ENCODE data around the gene SP110. TPM values are rescaled to one million over a fixed set of nuclear protein-coding genes. Genes with fewer than 3 reads are reported as not detected.
A peak's percentile ranks its signal among the peaks of the same experiment; 100 is the strongest.

Gene SP110
- total and polyA plus RNA-seq, 4 experiments from 2014 or later = 49.8 to 123 (median 103) TPM

GRCh38 chr2:230131366-230131765 lies 88.4 kb downstream of the SP110 start:
- H3K36me3 Mint-ChIP-seq = no peaks in the 10 kb centered on the region
- Histone ChIP-seq H3K27me3 (ENCODE audit: insufficient read depth, low read length) (no peaks in the 10 kb centered on the region), H3K36me3 (ENCODE audit: insufficient read depth, low read length) (no peaks in the 10 kb centered on the region), H3K9me3 (ENCODE audit: control insufficient read depth in 1 of 2, low read length in 2 of 2) (peaks cover 0 to 9% of the 10 kb centered on the region in 2 donors), H3K4me1 (ENCODE audit: insufficient read depth, low read length) (no peaks in the 10 kb centered on the region), H3K27ac (ENCODE audit: low read depth, low read length) (no peak overlapping the region), H3K4me3 (ENCODE audit: low read length in 2 of 2) (no peak overlapping the region)
- peaks cover 0 to 2% (median 0%) of the 10 kb centered on the region in 8 donors for H3K9me3 Mint-ChIP-seq
- POLR2A ChIA-PET (ENCODE audit: partially characterized antibody) = no interaction called here
- no peak overlapping the region for H3K27ac Mint-ChIP-seq
- CTCF ChIA-PET (ENCODE audit: partially characterized antibody) = no interaction called here
- peaks cover 0 to 2% (median under 1%) of the 10 kb centered on the region in 4 donors for H3K4me1 Mint-ChIP-seq
- DNase-seq = no peak
- intact Hi-C loops (cut with micrococcal nuclease) = no loop called here
- H3K4me3 Mint-ChIP-seq = no peak overlapping the region
- peaks cover 0 to 3% of the 10 kb centered on the region in 2 donors for H3K27me3 Mint-ChIP-seq

- Mint-ChIP-seq H3K4me1 (peaks cover 0 to 2% (median 1%) of the 10 kb centered on the region in 4 donors), H3K36me3 (no peaks in the 10 kb centered on the region), H3K9me3 (peaks cover 0 to 2% (median 0%) of the 10 kb centered on the region in 8 donors), H3K27me3 (peaks cover 0 to 3% of the 10 kb centered on the region in 2 donors), H3K4me3 (no peak overlapping the region), H3K27ac (no peak overlapping the region)
- CTCF ChIA-PET (ENCODE audit: partially characterized antibody) = no interaction called here
- H3K36me3 ChIP-seq (ENCODE audit: insufficient read depth, low read length) = no peaks in the 10 kb centered on the region
- peaks cover 0 to 9% of the 10 kb centered on the region in 2 donors for H3K9me3 ChIP-seq (ENCODE audit: control insufficient read depth in 1 of 2, low read length in 2 of 2)
- no peaks in the 10 kb centered on the region for H3K4me1 ChIP-seq (ENCODE audit: insufficient read depth, low read length)
- DNase-seq = no peak
- H3K27me3 ChIP-seq (ENCODE audit: insufficient read depth, low read length) = no peaks in the 10 kb centered on the region
- intact Hi-C loops (cut with micrococcal nuclease) = no loop called here
- POLR2A ChIA-PET (ENCODE audit: partially characterized antibody) = no interaction called here
- H3K27ac ChIP-seq (ENCODE audit: low read depth, low read length) = no peak overlapping the region
- H3K4me3 ChIP-seq (ENCODE audit: low read length in 2 of 2) = no peak overlapping the region
These were observed 89.0 kb downstream of the SP110 start for GRCh38 chr2:230130668-230131364.

- Mint-ChIP-seq H3K36me3 (no peaks in the 10 kb centered on the region), H3K27ac (no peak overlapping the region), H3K27me3 (peaks cover 0 to 4% of the 10 kb centered on the region in 2 donors), H3K4me1 (peaks cover 7 to 13% (median 11%) of the 10 kb centered on the region in 4 donors), H3K9me3 (peaks cover 0 to 2% (median 0%) of the 10 kb centered on the region in 8 donors), H3K4me3 (no peak overlapping the region)
- peaks cover 7% of the 10 kb centered on the region for H3K4me1 ChIP-seq (ENCODE audit: insufficient read depth, low read length)
- H3K9me3 ChIP-seq (ENCODE audit: control insufficient read depth in 1 of 2, low read length in 2 of 2) = peaks cover 0 to 7% of the 10 kb centered on the region in 2 donors
- ChIA-PET POLR2A (ENCODE audit: partially characterized antibody) (no interaction called here), CTCF (ENCODE audit: partially characterized antibody) (no interaction called here)
- DNase-seq = no peak
- no peak overlapping the region for H3K4me3 ChIP-seq (ENCODE audit: low read length in 2 of 2)
- no peak overlapping the region for H3K27ac ChIP-seq (ENCODE audit: low read depth, low read length)
- H3K36me3 ChIP-seq (ENCODE audit: insufficient read depth, low read length) = no peaks in the 10 kb centered on the region
- intact Hi-C loops (cut with micrococcal nuclease) = no loop called here
- no peaks in the 10 kb centered on the region for H3K27me3 ChIP-seq (ENCODE audit: insufficient read depth, low read length)
These were observed 90.4 kb downstream of the SP110 start for GRCh38 chr2:230129343-230129742.

- no peak overlapping the region for H3K27ac Mint-ChIP-seq
- H3K9me3 ChIP-seq (ENCODE audit: control insufficient read depth in 1 of 2, low read length in 2 of 2) = peaks cover 0 to 1% of the 10 kb centered on the region in 2 donors
- H3K9me3 Mint-ChIP-seq = peaks cover 0 to 2% (median 0%) of the 10 kb centered on the region in 8 donors
- no peak overlapping the region for H3K4me3 ChIP-seq (ENCODE audit: low read length in 2 of 2)
- no peak overlapping the region for H3K4me3 Mint-ChIP-seq
- H3K27me3 Mint-ChIP-seq = peaks cover 0 to 4% of the 10 kb centered on the region in 2 donors
- intact Hi-C loops (cut with micrococcal nuclease) = no loop called here
- H3K36me3 Mint-ChIP-seq = no peaks in the 10 kb centered on the region
- no peak for DNase-seq
- H3K27me3 ChIP-seq (ENCODE audit: insufficient read depth, low read length) = no peaks in the 10 kb centered on the region
- H3K27ac ChIP-seq (ENCODE audit: low read depth, low read length) = no peak overlapping the region
- H3K4me1 Mint-ChIP-seq = peaks cover 7 to 16% (median 12%) of the 10 kb centered on the region in 4 donors
- H3K36me3 ChIP-seq (ENCODE audit: insufficient read depth, low read length) = no peaks in the 10 kb centered on the region
- ChIA-PET POLR2A (ENCODE audit: partially characterized antibody) (interaction anchor here (1.0 kb wide), 1 partner anchor 44 kb away, joined by 3 read pairs; no protein-coding TSS in a partner anchor), CTCF (ENCODE audit: partially characterized antibody) (no interaction called here)
- H3K4me1 ChIP-seq (ENCODE audit: insufficient read depth, low read length) = peaks cover 7% of the 10 kb centered on the region
These were observed 91.0 kb downstream of the SP110 start for GRCh38 chr2:230128623-230129342.

GRCh38 chr2:230127195-230127594 lies 92.6 kb downstream of the SP110 start:
- Mint-ChIP-seq H3K36me3 (no peaks in the 10 kb centered on the region), H3K9me3 (peaks cover 0 to 2% (median 0%) of the 10 kb centered on the region in 8 donors), H3K4me1 (peaks cover 7 to 16% (median 12%) of the 10 kb centered on the region in 4 donors), H3K4me3 (no peak overlapping the region), H3K27me3 (peaks cover 0 to 4% of the 10 kb centered on the region in 2 donors), H3K27ac (no peak overlapping the region)
- intact Hi-C loops (cut with micrococcal nuclease) = no loop called here
- Histone ChIP-seq H3K27ac (ENCODE audit: low read depth, low read length) (no peak overlapping the region), H3K27me3 (ENCODE audit: insufficient read depth, low read length) (no peaks in the 10 kb centered on the region), H3K36me3 (ENCODE audit: insufficient read depth, low read length) (no peaks in the 10 kb centered on the region), H3K9me3 (ENCODE audit: control insufficient read depth in 1 of 2, low read length in 2 of 2) (no peaks in the 10 kb centered on the region), H3K4me1 (ENCODE audit: insufficient read depth, low read length) (peaks cover 7% of the 10 kb centered on the region), H3K4me3 (ENCODE audit: low read length in 2 of 2) (no peak overlapping the region)
- ChIA-PET CTCF (ENCODE audit: partially characterized antibody) (interaction anchor here (0.7 kb wide), 1 partner anchor 33 kb away, joined by 3 read pairs; no protein-coding TSS in a partner anchor), POLR2A (ENCODE audit: partially characterized antibody) (no interaction called here)
- no peak for DNase-seq

- Mint-ChIP-seq H3K27ac (no peak overlapping the region), H3K27me3 (peaks cover 4% of the 10 kb centered on the region in 2 donors), H3K4me3 (peak overlapping the region in 3 of 8 donors; percentile 1 to 38 (median 30)), H3K9me3 (peaks cover 0 to 9% (median 1%) of the 10 kb centered on the region in 8 donors), H3K4me1 (peaks cover 7 to 16% (median 12%) of the 10 kb centered on the region in 4 donors), H3K36me3 (peaks cover 0 to 7% of the 10 kb centered on the region in 2 donors)
- POLR2A ChIA-PET (ENCODE audit: partially characterized antibody) = interaction anchor here (0.6 kb wide), 1 partner anchor 34 kb away, joined by 3 read pairs; no protein-coding TSS in a partner anchor
- no peak overlapping the region for H3K4me3 ChIP-seq (ENCODE audit: low read length in 2 of 2)
- CTCF ChIA-PET (ENCODE audit: partially characterized antibody) = interaction anchor here (1.7 kb wide), 1 partner anchor 35 kb away, joined by 3 read pairs; no protein-coding TSS in a partner anchor
- H3K4me1 ChIP-seq (ENCODE audit: insufficient read depth, low read length) = peaks cover 7% of the 10 kb centered on the region
- no peak overlapping the region for H3K27ac ChIP-seq (ENCODE audit: low read depth, low read length)
- no peak for DNase-seq
- no peaks in the 10 kb centered on the region for H3K36me3 ChIP-seq (ENCODE audit: insufficient read depth, low read length)
- H3K27me3 ChIP-seq (ENCODE audit: insufficient read depth, low read length) = no peaks in the 10 kb centered on the region
- H3K9me3 ChIP-seq (ENCODE audit: control insufficient read depth in 1 of 2, low read length in 2 of 2) = no peaks in the 10 kb centered on the region
- intact Hi-C loops (cut with micrococcal nuclease) = no loop called here
These were observed 94.9 kb downstream of the SP110 start for GRCh38 chr2:230124757-230125431.

Data from CD4-positive, alpha-beta memory T cell (primary cell).